ENCODE measurements around the gene LRFN5.

- TF ChIP-seq CTCF (IDR thresholded peaks at IDR 0.05) = no peak
- TF ChIP-seq SIN3A (IDR thresholded peaks at IDR 0.05; ENCODE audit: borderline replicate concordance, insufficient read depth, low read depth, low read length) = no peak
- 0 out of 2 replicates have a peak, but pooled peaks have one; percentile 21 for TF ChIP-seq TCF7L2 (IDR thresholded peaks at IDR 0.05; ENCODE audit: low read depth, low read length)
Measured at GRCh38 chr14:41901089-41901488, 294.4 kb downstream of the LRFN5 start.

All from Panc1 (cell line).